Central memory CD8-positive, alpha-beta T cell (primary cell): ENCODE results near the gene FLNA.

Experiments used
- ATAC-seq: fragments of 150-1000 bp; cut with Tn5 transposase; replicated peaks from 2 replicates; pipeline ENCODE4 v1.10.0; 2022; ENCODE audit warnings: mild to moderate bottlenecking, moderate FRiP score, moderate number of reproducible peaks; ENCODE audit not compliant: poor library complexity, severe bottlenecking; ENCODE audit errors: extremely low read depth
- DNase-seq, 2 donors: peaks; one replicate each; pipeline ENCODE4 v3.0.0; 2021; ENCODE audit warnings: low spot score in 2 of 2
- H3K27ac Mint-ChIP-seq: one replicate; pipeline ENCODE4 v1.8.0; 2022; ENCODE audit warnings: low read depth, mild to moderate bottlenecking, moderate library complexity, mixed read lengths
- H3K27me3 Mint-ChIP-seq: one replicate; pipeline ENCODE4 v1.8.0; 2022; ENCODE audit warnings: mixed read lengths
- H3K36me3 Mint-ChIP-seq: one replicate; pipeline ENCODE4 v1.8.0; 2022; ENCODE audit warnings: mild to moderate bottlenecking, moderate library complexity, mixed read lengths; ENCODE audit not compliant: insufficient read depth
- H3K4me1 Mint-ChIP-seq: one replicate; pipeline ENCODE4 v1.8.0; 2022; ENCODE audit warnings: mixed read lengths
- H3K4me3 Mint-ChIP-seq: one replicate; pipeline ENCODE4 v1.8.0; 2022; ENCODE audit warnings: mild to moderate bottlenecking, moderate library complexity, mixed read lengths
- H3K9me3 Mint-ChIP-seq: one replicate; pipeline ENCODE4 v1.8.0; 2022; ENCODE audit warnings: mixed read lengths

FLNA gene

DNA sequence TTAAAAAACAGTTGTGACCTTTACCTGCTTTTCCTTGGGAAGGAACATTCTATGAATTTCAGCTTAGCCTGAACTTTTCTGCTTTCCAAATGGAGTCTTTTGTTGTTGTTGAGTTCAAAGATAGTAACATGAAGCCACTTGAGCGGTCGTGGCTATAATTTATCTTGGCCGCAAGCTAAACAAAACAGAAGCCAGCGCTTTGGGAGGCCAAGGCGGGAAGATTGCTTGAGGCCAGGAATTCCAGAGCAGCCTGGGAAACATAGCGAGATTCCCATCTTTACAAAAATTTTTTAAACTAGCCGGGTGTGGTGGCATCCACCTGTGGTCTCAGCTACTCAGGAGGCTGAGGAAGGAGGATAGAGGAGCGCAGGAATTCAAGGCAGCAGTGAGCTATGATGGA lies 48.9 kb downstream of the FLNA start:
- Mint-ChIP-seq H3K4me3 (no peak overlapping the region), H3K27me3 (no peaks in the 10 kb centered on the region)

DNA sequence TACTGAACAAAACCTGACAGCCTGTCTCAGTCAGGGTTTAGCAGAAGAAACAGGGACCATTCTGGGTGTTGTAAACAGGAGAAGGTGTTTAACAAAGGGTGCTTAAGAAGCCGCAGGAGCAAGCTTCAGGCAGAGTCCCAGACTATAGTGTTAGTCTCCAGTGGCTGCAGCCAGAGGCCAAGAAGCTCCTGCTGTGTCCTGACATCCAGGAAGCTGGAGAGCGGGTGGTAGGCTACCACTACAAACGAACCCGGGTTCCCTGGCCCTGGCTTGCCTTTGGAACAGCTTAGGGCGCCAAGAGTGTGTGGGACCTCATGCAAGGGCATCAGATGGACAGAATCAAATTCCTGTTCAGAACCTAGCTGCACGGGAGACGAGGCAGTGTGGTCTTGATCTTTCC lies 50.9 kb downstream of the FLNA start:
- H3K27me3 Mint-ChIP-seq: no peaks in the 10 kb centered on the region
- no peak overlapping the region for H3K27ac Mint-ChIP-seq
- DNase-seq (no peak), ATAC-seq (no peak)
- H3K36me3 Mint-ChIP-seq: no peaks in the 10 kb centered on the region
- no peaks in the 10 kb centered on the region for H3K9me3 Mint-ChIP-seq
- no peak overlapping the region for H3K4me3 Mint-ChIP-seq
- H3K4me1 Mint-ChIP-seq: peaks cover 39% of the 10 kb centered on the region

More for the DNA sequence above, 48.9 kb downstream of the FLNA start:
- Mint-ChIP-seq H3K27ac (peak overlapping the region; percentile 35), H3K36me3 (no peaks in the 10 kb centered on the region), H3K4me1 (peaks cover 31% of the 10 kb centered on the region), H3K9me3 (no peaks in the 10 kb centered on the region)
- no peak for ATAC-seq
- no peak for DNase-seq

DNA sequence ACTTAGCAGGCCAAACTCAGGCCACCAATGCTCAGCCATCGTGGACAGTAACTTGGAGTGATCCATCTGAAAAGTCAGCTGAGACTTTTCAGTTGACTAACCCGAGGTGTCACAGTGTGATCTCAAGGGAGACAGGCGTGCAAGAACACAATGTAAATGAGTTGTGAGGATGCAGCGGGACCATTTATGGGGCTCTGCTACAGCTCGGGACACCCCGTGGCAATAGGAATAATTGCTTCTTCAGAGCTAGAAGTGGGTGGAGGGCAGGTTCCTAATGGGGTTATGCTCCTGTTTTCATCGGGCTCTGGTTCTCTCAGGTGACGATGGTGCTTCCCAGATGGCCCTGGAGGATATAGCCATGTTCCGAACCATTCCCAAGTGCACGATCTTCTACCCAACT lies 51.5 kb downstream of the FLNA start:
- Mint-ChIP-seq H3K4me3 (no peak overlapping the region), H3K4me1 (peaks cover 38% of the 10 kb centered on the region), H3K27ac (no peak overlapping the region), H3K36me3 (no peaks in the 10 kb centered on the region), H3K9me3 (no peaks in the 10 kb centered on the region), H3K27me3 (no peaks in the 10 kb centered on the region)
- no peak for ATAC-seq
- no peak for DNase-seq

DNA sequence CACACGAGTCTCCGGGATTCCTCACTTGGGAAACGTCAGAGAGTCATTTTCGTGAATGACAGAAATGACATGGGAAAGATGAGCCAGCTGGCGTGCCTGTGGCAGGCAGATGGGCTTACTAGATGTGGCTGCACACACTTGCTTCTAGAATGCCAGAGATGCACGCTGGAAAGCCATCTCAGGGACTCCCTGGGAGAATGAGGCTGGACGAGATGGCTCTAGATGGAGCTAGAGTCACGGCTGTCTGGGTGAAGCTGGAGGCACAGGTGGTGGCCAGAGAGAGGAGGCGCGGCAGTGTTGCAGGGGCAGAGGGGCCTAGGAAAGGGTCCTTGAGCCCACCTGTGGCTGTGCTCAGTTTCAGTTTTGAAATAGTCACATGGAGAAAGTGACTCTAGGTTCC lies 52.8 kb downstream of the FLNA start:
- H3K36me3 Mint-ChIP-seq: no peaks in the 10 kb centered on the region
- no peaks in the 10 kb centered on the region for H3K9me3 Mint-ChIP-seq
- H3K27me3 Mint-ChIP-seq: no peaks in the 10 kb centered on the region
- no peak overlapping the region for H3K27ac Mint-ChIP-seq
- DNase-seq (no peak), ATAC-seq (no peak)
- no peak overlapping the region for H3K4me3 Mint-ChIP-seq
- peaks cover 35% of the 10 kb centered on the region for H3K4me1 Mint-ChIP-seq

GRCh38 chrX:154321152-154321551 lies 53.3 kb downstream of the FLNA start:
- Mint-ChIP-seq H3K27me3 (no peaks in the 10 kb centered on the region), H3K4me1 (peaks cover 30% of the 10 kb centered on the region), H3K4me3 (no peak overlapping the region), H3K9me3 (no peaks in the 10 kb centered on the region), H3K36me3 (no peaks in the 10 kb centered on the region), H3K27ac (no peak overlapping the region)
- DNase-seq: no peak
- no peak for ATAC-seq

DNA sequence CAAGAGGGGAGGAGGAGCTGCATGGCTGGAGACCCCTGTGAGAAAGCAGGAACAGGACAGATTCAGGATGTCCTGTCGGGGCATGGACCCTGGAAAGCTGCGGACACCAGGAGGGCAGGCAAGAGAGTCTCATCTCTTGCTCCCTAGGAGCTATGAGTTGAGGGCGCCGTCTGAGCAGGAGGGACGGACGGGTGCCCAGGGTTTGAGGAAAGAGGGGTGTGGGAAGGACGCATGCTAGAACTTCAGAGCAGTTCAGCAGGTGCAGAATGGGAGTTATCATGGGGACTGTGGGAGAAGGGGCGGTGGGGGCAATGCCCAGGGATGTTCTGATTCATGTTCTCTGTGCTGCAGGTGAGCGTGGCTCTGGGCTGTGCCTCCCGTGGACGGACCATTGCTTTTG lies 54.0 kb downstream of the FLNA start:
- ATAC-seq: no peak
- no peaks in the 10 kb centered on the region for H3K27me3 Mint-ChIP-seq
- H3K27ac Mint-ChIP-seq: peak overlapping the region; percentile 79
- no peak overlapping the region for H3K4me3 Mint-ChIP-seq
- H3K36me3 Mint-ChIP-seq: no peaks in the 10 kb centered on the region
- peaks cover 27% of the 10 kb centered on the region for H3K4me1 Mint-ChIP-seq
- H3K9me3 Mint-ChIP-seq: no peaks in the 10 kb centered on the region
- DNase-seq: no peak

GRCh38 chrX:154317391-154317995 lies 56.9 kb downstream of the FLNA start:
- H3K27ac Mint-ChIP-seq: no peak overlapping the region
- DNase-seq (no peak), ATAC-seq (no peak)
- H3K36me3 Mint-ChIP-seq: no peaks in the 10 kb centered on the region
- no peaks in the 10 kb centered on the region for H3K9me3 Mint-ChIP-seq
- no peaks in the 10 kb centered on the region for H3K27me3 Mint-ChIP-seq
- no peak overlapping the region for H3K4me3 Mint-ChIP-seq
- peaks cover 38% of the 10 kb centered on the region for H3K4me1 Mint-ChIP-seq

- H3K9me3 Mint-ChIP-seq: no peaks in the 10 kb centered on the region
- no peak overlapping the region for H3K27ac Mint-ChIP-seq
Observed at GRCh38 chrX:154315416-154315815, 59.0 kb downstream of the FLNA start.

DNA sequence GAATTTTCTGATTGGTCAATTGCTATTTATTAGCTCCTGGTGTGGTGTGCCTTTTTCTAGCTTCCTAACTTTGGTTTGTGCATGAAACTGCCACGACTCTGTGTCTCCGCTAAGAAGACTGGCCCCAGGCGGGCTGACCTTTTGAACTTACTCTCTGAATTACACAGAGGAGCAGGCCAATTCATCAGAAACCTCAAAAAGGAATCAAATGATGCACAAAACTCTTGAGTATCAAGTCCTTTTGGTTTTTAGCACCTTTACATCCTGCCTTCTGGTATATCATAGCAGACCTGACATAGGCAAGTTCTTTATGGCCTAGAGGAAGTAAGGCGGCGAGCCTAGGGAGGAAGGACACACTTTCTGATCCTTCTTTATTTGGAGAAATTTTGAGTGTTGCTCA lies 61.3 kb downstream of the FLNA start:
- Mint-ChIP-seq H3K27ac (peak overlapping the region; percentile 93), H3K9me3 (no peaks in the 10 kb centered on the region), H3K4me3 (peak overlapping the region; percentile 45), H3K36me3 (peaks cover 1% of the 10 kb centered on the region), H3K27me3 (no peaks in the 10 kb centered on the region), H3K4me1 (peaks cover 39% of the 10 kb centered on the region)
- no peak for DNase-seq
- peak; percentile 66 for ATAC-seq

More at GRCh38 chrX:154315416-154315815, 59.0 kb downstream of the FLNA start:
- no peak for ATAC-seq
- Mint-ChIP-seq H3K4me3 (no peak overlapping the region), H3K27me3 (no peaks in the 10 kb centered on the region), H3K4me1 (peaks cover 40% of the 10 kb centered on the region), H3K36me3 (no peaks in the 10 kb centered on the region)
- no peak for DNase-seq

GRCh38 chrX:154312116-154312515 lies 62.3 kb downstream of the FLNA start:
- no peaks in the 10 kb centered on the region for H3K27me3 Mint-ChIP-seq
- H3K4me3 Mint-ChIP-seq: no peak overlapping the region
- DNase-seq (no peak), ATAC-seq (no peak)
- peaks cover 1% of the 10 kb centered on the region for H3K36me3 Mint-ChIP-seq
- no peaks in the 10 kb centered on the region for H3K9me3 Mint-ChIP-seq
- peaks cover 41% of the 10 kb centered on the region for H3K4me1 Mint-ChIP-seq
- peak overlapping the region; percentile 79 for H3K27ac Mint-ChIP-seq

GRCh38 chrX:154310616-154311536 lies 63.6 kb downstream of the FLNA start:
- peaks cover 1% of the 10 kb centered on the region for H3K36me3 Mint-ChIP-seq
- H3K4me3 Mint-ChIP-seq: no peak overlapping the region
- ATAC-seq: no peak
- no peaks in the 10 kb centered on the region for H3K9me3 Mint-ChIP-seq
- peaks cover 37% of the 10 kb centered on the region for H3K4me1 Mint-ChIP-seq
- H3K27me3 Mint-ChIP-seq: no peaks in the 10 kb centered on the region
- H3K27ac Mint-ChIP-seq: no peak overlapping the region
- no peak for DNase-seq

GRCh38 chrX:154309041-154309775 lies 65.2 kb downstream of the FLNA start:
- ATAC-seq (no peak), DNase-seq (no peak)
- Mint-ChIP-seq H3K4me1 (peaks cover 37% of the 10 kb centered on the region), H3K4me3 (no peak overlapping the region), H3K27ac (no peak overlapping the region), H3K27me3 (no peaks in the 10 kb centered on the region), H3K9me3 (no peaks in the 10 kb centered on the region), H3K36me3 (peaks cover 1% of the 10 kb centered on the region)
